ENCODE measurements around the gene TMEM62.

GRCh38 chr15:43219929-43220928 is 86.8 kb downstream of the TMEM62 start:
- no peak for TF ChIP-seq CTCF (conservative IDR thresholded peaks at IDR 0.05; ENCODE audit: low read length)
- no peak for TF ChIP-seq EZH2phosphoT487 (IDR thresholded peaks at IDR 0.05; ENCODE audit: borderline replicate concordance, low read depth, low read length)
